Ovary (tissue), 3 donors: ENCODE measurements around the gene SPIB.

Experiments used
- EP300 ChIP-seq: sonication (generic); formaldehyde crosslinking; IDR thresholded peaks from one replicate; pipeline ENCODE4 v1.6.1; 2017; ENCODE audit warnings: antibody characterized with exemption
- POLR2A ChIP-seq: fragments of 450-650 bp; IDR thresholded peaks from one replicate; pipeline ENCODE4 v1.6.1; 2017; ENCODE audit warnings: antibody characterized with exemption, mild to moderate bottlenecking, moderate library complexity
- TF ChIP-seq, protein P1 (sequence below), 3 donors: fragments of 450-650 bp in 2 of 3; fragments of 200-600 bp in 1 of 3; IDR thresholded peaks; one replicate each; pipeline versions ENCODE4 v1.5.1 to v1.8.0; 2016 to 2022; ENCODE audit warnings: antibody characterized with exemption in 3 of 3, mild to moderate bottlenecking in 1 of 3
- donor health status: DM: no; HTN: no; CAD: no.

DNA sequence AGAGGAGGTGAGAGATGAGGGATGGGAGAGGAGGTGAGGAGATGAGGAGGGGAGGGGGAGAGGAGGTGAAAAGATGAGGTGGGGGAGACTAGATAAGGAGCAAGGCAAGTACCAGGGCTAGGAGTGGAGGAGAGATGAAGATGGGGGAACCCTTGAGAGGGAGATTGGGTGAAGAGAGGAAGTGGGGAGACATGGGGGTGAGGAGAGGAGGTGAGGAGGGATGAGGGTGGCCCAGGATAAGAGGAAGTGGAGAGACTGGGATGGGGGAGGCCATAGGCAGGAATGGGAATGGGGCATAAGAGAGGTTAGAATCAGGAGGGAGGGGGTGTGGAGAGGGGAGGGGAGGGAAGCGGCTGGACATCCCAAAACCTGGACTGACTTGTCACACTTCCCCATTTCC lies 40.9 kb downstream of the SPIB start:
- TF ChIP-seq, protein P1, sequence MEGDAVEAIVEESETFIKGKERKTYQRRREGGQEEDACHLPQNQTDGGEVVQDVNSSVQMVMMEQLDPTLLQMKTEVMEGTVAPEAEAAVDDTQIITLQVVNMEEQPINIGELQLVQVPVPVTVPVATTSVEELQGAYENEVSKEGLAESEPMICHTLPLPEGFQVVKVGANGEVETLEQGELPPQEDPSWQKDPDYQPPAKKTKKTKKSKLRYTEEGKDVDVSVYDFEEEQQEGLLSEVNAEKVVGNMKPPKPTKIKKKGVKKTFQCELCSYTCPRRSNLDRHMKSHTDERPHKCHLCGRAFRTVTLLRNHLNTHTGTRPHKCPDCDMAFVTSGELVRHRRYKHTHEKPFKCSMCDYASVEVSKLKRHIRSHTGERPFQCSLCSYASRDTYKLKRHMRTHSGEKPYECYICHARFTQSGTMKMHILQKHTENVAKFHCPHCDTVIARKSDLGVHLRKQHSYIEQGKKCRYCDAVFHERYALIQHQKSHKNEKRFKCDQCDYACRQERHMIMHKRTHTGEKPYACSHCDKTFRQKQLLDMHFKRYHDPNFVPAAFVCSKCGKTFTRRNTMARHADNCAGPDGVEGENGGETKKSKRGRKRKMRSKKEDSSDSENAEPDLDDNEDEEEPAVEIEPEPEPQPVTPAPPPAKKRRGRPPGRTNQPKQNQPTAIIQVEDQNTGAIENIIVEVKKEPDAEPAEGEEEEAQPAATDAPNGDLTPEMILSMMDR (IDR thresholded peaks at IDR 0.05): no peak
- no peak for TF ChIP-seq POLR2A
- TF ChIP-seq EP300: no peak
